ENCODE data around the gene GATAD2A. TPM values are rescaled to one million over a fixed set of nuclear protein-coding genes. Genes with fewer than 3 reads are reported as not detected.

Gene GATAD2A
- polyA plus RNA-seq, 1 experiment: 24.2 TPM

DNA sequence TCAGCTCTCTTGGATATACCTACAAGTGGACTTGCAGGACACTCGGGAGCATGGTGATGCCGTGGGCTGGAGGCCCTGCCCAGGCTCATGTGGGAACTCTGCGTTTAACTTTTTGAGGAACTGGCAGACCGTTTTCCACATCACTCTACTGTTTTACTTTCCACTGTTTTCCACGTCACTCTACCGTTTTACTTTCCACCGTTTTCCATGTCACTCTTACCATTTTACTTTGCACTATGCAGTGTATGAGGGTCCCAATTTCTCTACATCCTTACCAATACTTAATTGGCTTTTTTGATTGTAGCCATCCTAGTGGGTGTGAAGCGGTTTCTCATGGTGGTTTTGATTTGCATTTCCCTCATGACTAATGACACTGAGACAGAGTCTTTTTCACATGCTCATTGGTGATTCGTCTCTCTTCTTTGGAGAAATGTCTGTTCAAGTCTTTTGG is 40.5 kb downstream of the GATAD2A start:
- ChIA-PET POLR2A (no interaction called here), CTCF (no interaction called here)
- TF ChIP-seq, protein P1, sequence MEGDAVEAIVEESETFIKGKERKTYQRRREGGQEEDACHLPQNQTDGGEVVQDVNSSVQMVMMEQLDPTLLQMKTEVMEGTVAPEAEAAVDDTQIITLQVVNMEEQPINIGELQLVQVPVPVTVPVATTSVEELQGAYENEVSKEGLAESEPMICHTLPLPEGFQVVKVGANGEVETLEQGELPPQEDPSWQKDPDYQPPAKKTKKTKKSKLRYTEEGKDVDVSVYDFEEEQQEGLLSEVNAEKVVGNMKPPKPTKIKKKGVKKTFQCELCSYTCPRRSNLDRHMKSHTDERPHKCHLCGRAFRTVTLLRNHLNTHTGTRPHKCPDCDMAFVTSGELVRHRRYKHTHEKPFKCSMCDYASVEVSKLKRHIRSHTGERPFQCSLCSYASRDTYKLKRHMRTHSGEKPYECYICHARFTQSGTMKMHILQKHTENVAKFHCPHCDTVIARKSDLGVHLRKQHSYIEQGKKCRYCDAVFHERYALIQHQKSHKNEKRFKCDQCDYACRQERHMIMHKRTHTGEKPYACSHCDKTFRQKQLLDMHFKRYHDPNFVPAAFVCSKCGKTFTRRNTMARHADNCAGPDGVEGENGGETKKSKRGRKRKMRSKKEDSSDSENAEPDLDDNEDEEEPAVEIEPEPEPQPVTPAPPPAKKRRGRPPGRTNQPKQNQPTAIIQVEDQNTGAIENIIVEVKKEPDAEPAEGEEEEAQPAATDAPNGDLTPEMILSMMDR (IDR thresholded peaks at IDR 0.05; ENCODE audit: insufficient read depth, low read depth, low read length): no peak
- Histone ChIP-seq H3K36me3 (ENCODE audit: control insufficient read depth, insufficient read depth, low read length) (0 out of 2 replicates have a peak, but pooled peaks cover 1% of the 10 kb centered on the region), H3K27me3 (ENCODE audit: control insufficient read depth, insufficient read depth, low read length) (no peaks in the 10 kb centered on the region), H3K4me3 (ENCODE audit: low read depth, low read length) (no peak overlapping the region)
- DNase-seq (ENCODE audit: low read depth): no peak

DNA sequence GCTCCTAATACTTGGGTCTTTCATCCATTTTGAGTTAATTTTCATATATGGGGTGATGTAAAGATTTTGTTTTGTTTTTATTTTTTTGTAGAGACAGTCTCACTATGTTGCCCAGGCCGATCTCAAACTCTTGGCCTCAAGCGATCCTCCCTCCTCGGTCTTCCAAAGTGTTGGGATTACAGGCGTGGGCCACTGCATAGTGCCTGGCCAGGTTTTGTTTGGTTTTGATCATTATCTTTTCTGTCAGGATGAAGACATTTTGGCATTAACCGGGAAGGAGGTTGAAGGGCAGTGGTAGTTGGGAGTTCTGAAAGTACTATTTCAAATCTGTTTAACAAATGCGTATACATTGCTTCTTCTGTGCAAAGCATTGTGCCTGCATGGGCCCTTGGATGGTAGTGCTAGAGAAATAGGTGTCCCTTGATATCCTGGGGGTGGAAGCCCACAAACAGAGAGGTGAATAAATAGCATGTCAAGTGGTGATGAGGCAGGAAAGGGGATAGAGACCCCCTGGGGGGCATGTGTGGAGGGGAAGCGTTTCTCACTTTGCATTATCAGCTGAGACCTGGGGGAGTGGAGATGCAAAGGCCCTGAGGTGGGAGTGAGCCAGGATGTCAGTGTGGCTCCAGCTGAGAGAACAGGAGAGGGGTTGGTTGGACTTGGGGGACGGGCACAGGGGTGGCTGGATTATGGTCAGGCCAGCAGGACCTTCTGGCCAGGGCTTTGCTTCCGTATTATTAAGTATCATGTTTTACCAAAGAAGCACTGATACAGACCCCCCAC is 41.4 kb downstream of the GATAD2A start:
- ChIA-PET POLR2A (no interaction called here), CTCF (no interaction called here)
- no peak for DNase-seq (ENCODE audit: low read depth)
- H3K27me3 ChIP-seq (ENCODE audit: control insufficient read depth, insufficient read depth, low read length): no peaks in the 10 kb centered on the region
- no peak overlapping the region for H3K4me3 ChIP-seq (ENCODE audit: low read depth, low read length)
- TF ChIP-seq, protein P1 (IDR thresholded peaks at IDR 0.05; ENCODE audit: insufficient read depth, low read depth, low read length): no peak
- 0 out of 2 replicates have a peak, but pooled peaks cover 1% of the 10 kb centered on the region for H3K36me3 ChIP-seq (ENCODE audit: control insufficient read depth, insufficient read depth, low read length)

GRCh38 chr19:19447536-19448237 is 42.2 kb downstream of the GATAD2A start:
- CTCF ChIA-PET: interaction anchor here (1.2 kb wide), 1 partner anchor 10 kb away, joined by 4 read pairs; no protein-coding TSS in a partner anchor
- POLR2A ChIA-PET: no interaction called here
- no peak overlapping the region for H3K4me3 ChIP-seq (ENCODE audit: low read depth, low read length)
- no peak for DNase-seq (ENCODE audit: low read depth)
- TF ChIP-seq, protein P1 (IDR thresholded peaks at IDR 0.05; ENCODE audit: insufficient read depth, low read depth, low read length): no peak
- H3K36me3 ChIP-seq (ENCODE audit: control insufficient read depth, insufficient read depth, low read length): 0 out of 2 replicates have a peak, but pooled peaks cover 1% of the 10 kb centered on the region
- H3K27me3 ChIP-seq (ENCODE audit: control insufficient read depth, insufficient read depth, low read length): no peaks in the 10 kb centered on the region

GRCh38 chr19:19448238-19448544 is 42.7 kb downstream of the GATAD2A start:
- DNase-seq (ENCODE audit: low read depth): no peak
- ChIA-PET POLR2A (no interaction called here), CTCF (interaction anchor here (1.2 kb wide), 1 partner anchor 10 kb away, joined by 4 read pairs; no protein-coding TSS in a partner anchor)
- TF ChIP-seq, protein P1 (IDR thresholded peaks at IDR 0.05; ENCODE audit: insufficient read depth, low read depth, low read length): no peak
- no peak overlapping the region for H3K4me3 ChIP-seq (ENCODE audit: low read depth, low read length)
- 0 out of 2 replicates have a peak, but pooled peaks cover 1% of the 10 kb centered on the region for H3K36me3 ChIP-seq (ENCODE audit: control insufficient read depth, insufficient read depth, low read length)
- no peaks in the 10 kb centered on the region for H3K27me3 ChIP-seq (ENCODE audit: control insufficient read depth, insufficient read depth, low read length)

GRCh38 chr19:19451429-19452242 is 46.2 kb downstream of the GATAD2A start:
- Histone ChIP-seq H3K27me3 (ENCODE audit: control insufficient read depth, insufficient read depth, low read length) (no peaks in the 10 kb centered on the region), H3K4me3 (ENCODE audit: low read depth, low read length) (no peak overlapping the region), H3K36me3 (ENCODE audit: control insufficient read depth, insufficient read depth, low read length) (no peaks in the 10 kb centered on the region)
- POLR2A ChIA-PET: no interaction called here
- no peak for DNase-seq (ENCODE audit: low read depth)
- TF ChIP-seq, protein P1 (IDR thresholded peaks at IDR 0.05; ENCODE audit: insufficient read depth, low read depth, low read length): no peak
- CTCF ChIA-PET: no interaction called here
